LNCAP (cell line): ENCODE data around the gene ZNF621.

ENCODE experiments used
- CTCF ChIP-seq: fragments of 450-650 bp; IDR thresholded peaks from 2 replicates; pipeline ENCODE4 v1.5.1; 2017; ENCODE audit warnings: mild to moderate bottlenecking

The ZNF621 gene

DNA sequence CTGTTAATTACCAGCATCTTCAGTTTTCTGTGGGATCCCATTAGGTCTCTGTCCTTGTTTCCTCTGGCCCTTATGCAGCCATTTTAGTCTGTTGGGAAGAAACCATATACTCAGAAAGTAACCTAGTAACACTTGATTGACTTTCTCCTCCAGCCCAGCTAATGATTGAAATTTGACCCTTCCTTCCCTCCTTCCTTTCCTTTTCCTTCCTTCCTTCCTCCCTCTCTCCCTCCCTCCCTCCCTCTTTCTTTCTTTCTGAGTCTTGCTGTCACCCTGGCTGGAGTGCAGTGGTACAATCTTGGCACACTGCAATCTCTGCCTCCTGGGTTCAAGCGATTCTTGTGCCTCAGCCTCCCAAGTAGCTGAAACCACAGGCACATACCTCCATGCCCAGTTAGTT lies 24.8 kb upstream of the ZNF621 start:
- TF ChIP-seq CTCF: no peak

GRCh38 chr3:40502034-40502433 lies 22.7 kb upstream of the ZNF621 start:
- TF ChIP-seq CTCF: no peak

DNA sequence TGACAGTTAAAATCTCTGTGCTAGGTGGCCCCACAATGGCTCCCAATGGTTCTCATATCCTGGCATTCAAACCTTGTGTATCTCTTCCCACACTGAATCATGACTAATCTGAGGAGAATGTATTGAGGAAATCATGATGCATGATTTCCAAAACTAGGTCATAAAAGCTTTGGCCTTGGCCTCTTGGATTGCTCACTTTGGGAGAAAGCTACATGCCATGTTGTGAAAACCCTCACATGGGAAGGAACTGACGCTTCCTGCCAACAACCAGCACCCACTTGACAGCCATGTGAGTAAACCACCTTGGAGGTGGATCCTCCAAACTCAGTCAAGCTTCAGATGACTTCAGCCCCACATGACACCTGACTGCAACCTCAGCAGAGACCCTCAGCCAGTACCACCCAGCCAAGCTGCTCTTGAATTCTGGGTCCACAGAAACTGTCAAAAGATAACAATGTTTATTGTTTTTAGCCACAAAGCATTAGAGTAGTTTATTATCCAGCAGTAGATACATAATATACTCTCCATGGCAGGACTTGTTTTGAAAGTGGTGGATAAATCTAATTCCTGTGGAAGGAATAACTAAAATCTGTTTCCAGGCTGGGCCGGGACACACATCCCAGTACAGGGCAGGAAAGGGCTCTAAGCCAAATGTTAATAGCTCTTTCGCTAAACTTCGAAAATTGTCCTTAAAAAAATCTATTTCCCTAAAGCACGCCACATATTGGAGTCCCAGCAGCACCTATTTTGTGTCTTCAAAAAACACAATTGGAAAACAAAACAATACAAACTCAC lies 19.9 kb upstream of the ZNF621 start:
- no peak for TF ChIP-seq CTCF

- TF ChIP-seq CTCF: peak; percentile 51
These were observed 18.9 kb upstream of the ZNF621 start, which contains the start of gene ZNF620 for GRCh38 chr3:40505599-40506462. Gene ZNF620, plus strand, starts transcription at chr3:40506039. Its CDS starts 314 bp downstream, at chr3:40506353.

DNA sequence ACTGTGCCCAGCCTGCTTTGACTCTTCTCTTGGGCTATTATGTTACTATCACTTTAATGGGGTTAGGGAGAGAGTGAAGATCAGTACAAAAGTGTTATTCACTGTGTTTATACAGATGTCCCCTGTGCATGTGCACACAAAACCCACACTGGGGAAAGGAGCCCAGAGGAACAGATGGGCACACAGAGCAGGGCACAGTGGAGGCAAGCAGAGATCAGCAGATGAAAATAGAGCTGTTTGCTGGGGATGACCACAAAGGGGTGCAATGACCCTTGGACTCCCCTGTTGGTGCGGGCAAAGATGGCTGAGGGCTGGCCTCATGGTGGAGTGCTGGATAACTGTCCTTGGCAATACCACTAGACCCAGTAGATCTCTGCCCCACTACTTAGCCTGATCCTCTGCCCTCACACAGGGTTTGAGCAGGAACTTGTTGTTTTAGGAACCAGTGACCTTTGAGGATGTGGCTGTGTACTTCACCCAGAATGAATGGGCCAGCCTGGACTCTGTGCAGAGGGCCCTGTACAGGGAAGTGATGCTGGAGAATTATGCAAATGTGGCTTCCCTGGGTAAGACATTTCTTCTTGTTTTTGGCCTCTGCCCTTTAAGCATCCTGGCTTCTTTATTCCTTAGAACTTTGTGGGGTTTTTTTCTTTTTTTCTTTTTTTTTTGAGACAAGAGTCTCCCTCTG lies 13.6 kb upstream of the ZNF621 start:
- TF ChIP-seq CTCF: no peak

- no peak for TF ChIP-seq CTCF
These were observed 8.6 kb upstream of the ZNF621 start for GRCh38 chr3:40516201-40516600.

- no peak for TF ChIP-seq CTCF
These were observed 6.7 kb upstream of the ZNF621 start for GRCh38 chr3:40518067-40518466.
